IMR-90 (cell line): ENCODE results near the gene TMEM52. TPM values are rescaled to one million over a fixed set of nuclear protein-coding genes. Genes with fewer than 3 reads are reported as not detected.

Source experiments
- ATAC-seq: fragments of 200-7000 bp; cut with Tn5 transposase; 2 replicates; pipeline ENCODE4 v1.9.1; 2020; ENCODE audit warnings: low read depth, mild to moderate bottlenecking, moderate library complexity
- BruUV-seq: library from RNA; stranded (reverse); fragments of 400-500 nt; replicated peaks from 2 replicates; lab custom pipeline; 2021; lab: Mats Ljungman, UMichigan
- CTCF ChIA-PET: fragments of 300-600 bp; formaldehyde crosslinking; extraction: SDS; loops from one replicate; lab custom pipeline; 2021; ENCODE audit warnings: antibody characterized with exemption; lab: Yijun Ruan, JAX
- POLR2A ChIA-PET: fragments of 300-600 bp; sonication (Branson Sonifier 250); formaldehyde crosslinking; loops from one replicate; lab custom pipeline; 2022; ENCODE audit warnings: antibody characterized with exemption; ENCODE audit not compliant: unreplicated experiment; lab: Charles Lee
- DNase-seq: peaks from one replicate; pipeline ENCODE4 v3.0.0; 2013
- H2AFZ ChIP-seq: replicated peaks from 2 replicates; pipeline ENCODE3; 2013; ENCODE audit warnings: low read length, mild to moderate bottlenecking; ENCODE audit not compliant: poor library complexity
- H2AK5ac ChIP-seq: 2 replicates; pipeline ENCODE4 v1.6.1; 2013; ENCODE audit warnings: low read depth, low read length, inconsistent platforms
- H2AK9ac ChIP-seq: replicated peaks from 2 replicates; pipeline ENCODE3; 2013; ENCODE audit warnings: mild to moderate bottlenecking, low read depth, low read length, moderate library complexity; ENCODE audit not compliant: poor library complexity
- H2BK120ac ChIP-seq: 2 replicates; pipeline ENCODE4 v1.6.1; 2013; ENCODE audit warnings: low read depth, low read length, inconsistent platforms
- H2BK15ac ChIP-seq: 3 replicates; pipeline ENCODE4 v1.6.1; 2013; ENCODE audit warnings: low read depth, low read length, inconsistent platforms
- H2BK20ac ChIP-seq: 2 replicates; pipeline ENCODE4 v1.6.1; 2013; ENCODE audit warnings: low read depth, mild to moderate bottlenecking, inconsistent platforms, low read length, moderate library complexity
- H2BK5ac ChIP-seq: 2 replicates; pipeline ENCODE4 v1.6.1; 2013; ENCODE audit warnings: mild to moderate bottlenecking, low read depth, low read length, inconsistent platforms; ENCODE audit not compliant: poor library complexity, severe bottlenecking
- H3K14ac ChIP-seq: replicated peaks from 2 replicates; pipeline ENCODE4 v1.6.1; 2013; ENCODE audit warnings: low read depth, low read length, inconsistent platforms
- H3K18ac ChIP-seq: 2 replicates; pipeline ENCODE4 v1.6.1; 2013; ENCODE audit warnings: low read depth, low read length, control low read depth
- H3K23ac ChIP-seq: 2 replicates; pipeline ENCODE4 v1.6.1; 2013; ENCODE audit warnings: low read depth, low read length, inconsistent platforms
- H3K27ac ChIP-seq: 2 replicates; pipeline ENCODE4 v1.5.1; 2013; ENCODE audit warnings: mild to moderate bottlenecking, control low read depth, low read length; ENCODE audit not compliant: insufficient read depth
- H3K27me3 ChIP-seq: 2 replicates; pipeline ENCODE4 v1.6.1; 2013; ENCODE audit warnings: low read length; ENCODE audit not compliant: control insufficient read depth, insufficient read depth
- H3K36me3 ChIP-seq: 2 replicates; pipeline ENCODE4 v1.6.1; 2013; ENCODE audit warnings: low read length, mixed read lengths; ENCODE audit not compliant: control insufficient read depth, insufficient read depth
- H3K4ac ChIP-seq: 2 replicates; pipeline ENCODE4 v1.6.1; 2013; ENCODE audit warnings: low read depth, low read length, inconsistent platforms
- H3K4me1 ChIP-seq: 2 replicates; pipeline ENCODE4 v1.6.1; 2013; ENCODE audit warnings: low read length, mixed read lengths; ENCODE audit not compliant: control insufficient read depth, insufficient read depth
- H3K4me2 ChIP-seq: 2 replicates; pipeline ENCODE4 v1.6.1; 2013; ENCODE audit warnings: low read depth, mild to moderate bottlenecking, control low read depth, low read length, moderate library complexity
- H3K4me3 ChIP-seq: 2 replicates; pipeline ENCODE4 v1.5.1; 2013; ENCODE audit warnings: low read depth, mild to moderate bottlenecking, control low read depth, low read length, moderate library complexity; ENCODE audit not compliant: insufficient read depth
- H3K56ac ChIP-seq: 2 replicates; pipeline ENCODE4 v1.6.1; 2013; ENCODE audit warnings: low read length, inconsistent platforms; ENCODE audit not compliant: insufficient read depth; ENCODE audit errors: extremely low read depth
- H3K79me1 ChIP-seq, 2 experiments: 2 replicates each; pipeline ENCODE4 v1.6.1; 2013; ENCODE audit warnings: low read length in 2 of 2, inconsistent platforms in 1 of 2, low read depth in 1 of 2
- H3K9ac ChIP-seq: 2 replicates; pipeline ENCODE4 v1.6.1; 2013; ENCODE audit warnings: low read depth, low read length, control low read depth
- H3K9me1 ChIP-seq: 2 replicates; pipeline ENCODE4 v1.6.1; 2013; ENCODE audit warnings: low read length, inconsistent platforms; ENCODE audit not compliant: insufficient read depth
- H3K9me3 ChIP-seq: 2 replicates; pipeline ENCODE4 v1.6.1; 2013; ENCODE audit warnings: low read length; ENCODE audit not compliant: control insufficient read depth, insufficient read depth
- H4K20me1 ChIP-seq: 2 replicates; pipeline ENCODE4 v1.6.1; 2013; ENCODE audit warnings: low read length, inconsistent platforms; ENCODE audit not compliant: insufficient read depth
- H4K5ac ChIP-seq: 2 replicates; pipeline ENCODE4 v1.6.1; 2013; ENCODE audit warnings: mild to moderate bottlenecking, low read depth, low read length, control low read depth
- H4K8ac ChIP-seq, 2 experiments: 2 replicates each; pipeline ENCODE4 v1.6.1; 2013; ENCODE audit warnings: low read depth in 2 of 2, low read length in 2 of 2, control low read depth in 1 of 2, inconsistent platforms in 1 of 2
- H4K91ac ChIP-seq: 2 replicates; pipeline ENCODE4 v1.6.1; 2013; ENCODE audit warnings: low read depth, low read length, inconsistent platforms; ENCODE audit not compliant: insufficient read depth
- MAZ ChIP-seq: IDR thresholded peaks from 2 replicates; pipeline ENCODE4 v1.6.1; 2012; ENCODE audit warnings: low read depth, mild to moderate bottlenecking, low read length, improper control_type of control experiment, moderate library complexity, borderline replicate concordance
- MXI1 ChIP-seq: IDR thresholded peaks from 2 replicates; pipeline ENCODE4 v1.6.1; 2012; ENCODE audit warnings: low read depth, mild to moderate bottlenecking, low read length, moderate library complexity, borderline replicate concordance
- WGBS, 2 experiments: methylation state at CpG; one replicate each; pipeline versions ENCODE4 v1.1.5 to v1.1.7; 2013; ENCODE audit warnings: missing lambda C conversion rate in 2 of 2; ENCODE audit not compliant: insufficient read length in 1 of 2; ENCODE audit errors: extremely low coverage in 2 of 2; 5-methylcytosine and 5-hydroxymethylcytosine counted together
- dilution Hi-C: fragments of 300-500 bp; cut with HindIII; formaldehyde crosslinking; loops from one replicate; pipeline ENCODE4 v1.14.3; 2018; ENCODE audit warnings: low sequenced_read_pairs; ENCODE audit not compliant: unreplicated experiment
- in situ Hi-C: fragments of 300-500 bp; cut with MboI; formaldehyde crosslinking; loops from 3 replicates; pipeline ENCODE4 v1.14.3; 2019; ENCODE audit warnings: low sequenced_read_pairs, inconsistent platforms, mixed read lengths
- intact Hi-C: fragments of 100-400 bp; cut with micrococcal nuclease; formaldehyde crosslinking; loops from 2 replicates; pipeline ENCODE4 v1.10.0; 2022
- polyA plus RNA-seq, 3 experiments: library from polyadenylated mRNA; depleted of rRNA; stranded (reverse); fragments of >200 nt; gene quantifications; 2 replicates each; pipeline ENCODE4 v1.2.3, GENCODE V29; 2012; ENCODE audit warnings: low replicate concordance in 1 of 3
- total RNA-seq: library from RNA; depleted of rRNA; stranded (reverse); fragments of >200 nt; gene quantifications from 2 replicates; pipeline ENCODE4 v1.2.3, GENCODE V29; 2012
- TF ChIP-seq, protein P1 (sequence below): fragments of 150-350 bp; IDR thresholded peaks from 2 replicates; pipeline ENCODE4 v1.6.1; 2017; ENCODE audit warnings: mild to moderate bottlenecking, antibody characterized with exemption, low read length, low read depth

The TMEM52 gene
- total and polyA plus RNA-seq, 2 of the 4 experiments (the other 2 are of a cell fraction) = 0.54 to 1.3 TPM

DNA sequence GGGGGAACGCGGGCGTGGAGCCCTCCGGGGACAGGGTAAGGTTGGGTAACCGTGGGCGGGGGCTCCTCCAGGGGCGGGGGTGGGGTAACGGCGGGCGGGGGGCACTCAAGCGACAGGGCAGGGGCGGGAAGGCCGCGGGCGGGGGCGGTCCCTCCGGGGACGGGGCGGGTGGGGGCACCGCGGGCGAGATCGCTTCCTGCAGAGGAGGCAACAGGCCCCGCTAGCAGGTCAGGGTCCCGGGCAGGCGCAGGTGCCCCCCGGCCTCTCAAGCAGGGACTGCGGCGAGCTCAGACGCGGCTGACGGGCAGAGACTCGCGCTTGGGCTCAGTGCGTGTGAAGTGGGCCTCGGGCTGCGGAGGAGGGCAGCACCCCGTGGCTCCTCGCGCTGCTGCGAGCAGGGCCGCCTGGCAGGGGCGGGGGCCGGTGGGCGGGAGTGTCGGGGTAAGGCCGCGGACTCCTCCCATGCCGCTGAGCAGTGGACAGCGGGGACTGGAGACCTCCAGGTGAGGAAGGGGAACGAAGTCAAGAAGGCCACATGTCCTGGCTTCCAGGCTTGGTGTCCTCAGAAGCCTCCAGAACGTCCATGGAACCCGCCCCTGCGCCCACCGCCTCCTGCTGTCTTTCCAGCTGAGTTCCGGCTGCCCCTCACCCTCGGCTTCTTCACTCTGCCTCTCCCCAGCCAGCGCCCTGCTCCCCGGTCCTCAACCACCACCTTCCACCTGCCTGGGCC is 27.6 kb downstream of the TMEM52 start:
- H3K4me2 ChIP-seq = peak overlapping the region; percentile 98
- DNase-seq (peak; percentile 45), ATAC-seq (peak; percentile 66)
- CTCF ChIA-PET = interaction anchor here (1.6 kb wide), 1 partner anchor 15 kb away, joined by 6 read pairs; no protein-coding TSS in a partner anchor
- H3K9ac ChIP-seq = peak overlapping the region; percentile 89
- H4K20me1 ChIP-seq = peaks cover 35% of the 10 kb centered on the region
- no peak overlapping the region for H2BK15ac ChIP-seq
- H3K4me3 ChIP-seq = peak overlapping the region; percentile 92
- peak overlapping the region; percentile 95 for H3K4ac ChIP-seq
- peak overlapping the region; percentile 86 for H2AK5ac ChIP-seq
- H3K79me1 ChIP-seq = peaks cover 13 to 21% of the 10 kb centered on the region in 2 experiments
- no peak for TF ChIP-seq MXI1
- TF ChIP-seq, protein P1, sequence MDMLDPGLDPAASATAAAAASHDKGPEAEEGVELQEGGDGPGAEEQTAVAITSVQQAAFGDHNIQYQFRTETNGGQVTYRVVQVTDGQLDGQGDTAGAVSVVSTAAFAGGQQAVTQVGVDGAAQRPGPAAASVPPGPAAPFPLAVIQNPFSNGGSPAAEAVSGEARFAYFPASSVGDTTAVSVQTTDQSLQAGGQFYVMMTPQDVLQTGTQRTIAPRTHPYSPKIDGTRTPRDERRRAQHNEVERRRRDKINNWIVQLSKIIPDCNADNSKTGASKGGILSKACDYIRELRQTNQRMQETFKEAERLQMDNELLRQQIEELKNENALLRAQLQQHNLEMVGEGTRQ = peak; percentile 31; the same call in 1 of the 2 replicates
- peak; percentile 74 for TF ChIP-seq MAZ
- H3K27ac ChIP-seq = peak overlapping the region; percentile 96
- H4K91ac ChIP-seq = peak overlapping the region; percentile 87
- POLR2A ChIA-PET = interaction anchor here (0.6 kb wide), 1 partner anchor 14 kb away, joined by 4 read pairs; no protein-coding TSS in a partner anchor
- peaks cover 11% of the 10 kb centered on the region for H3K4me1 ChIP-seq
- H3K23ac ChIP-seq = peak overlapping the region; percentile 68; the same call in 1 of the 2 replicates
- no TSS peak for BruUV-seq
- H3K36me3 ChIP-seq = no peaks in the 10 kb centered on the region
- no peak overlapping the region for H2BK20ac ChIP-seq
- H3K14ac ChIP-seq = peak overlapping the region; percentile 71
- no peak overlapping the region for H3K56ac ChIP-seq
- WGBS, 2 experiments = 2% methylated on average over 39 of the region's 59 CpGs; no CpG with 5 or more reads in 1 of the 2 experiments
- no peaks in the 10 kb centered on the region for H3K27me3 ChIP-seq
- in situ Hi-C loops (no loop called here), dilution Hi-C loops (no loop called here), intact Hi-C loops (no loop called here)
- H2AFZ ChIP-seq = peak overlapping the region; percentile 95
- H2AK9ac ChIP-seq = peak overlapping the region; percentile 94
- H2BK120ac ChIP-seq = peak overlapping the region; percentile 49; the same call in 1 of the 2 replicates
- peak overlapping the region; percentile 56 for H3K18ac ChIP-seq
- peak overlapping the region; percentile 93 for H2BK5ac ChIP-seq
- H3K9me1 ChIP-seq = peaks cover 2% of the 10 kb centered on the region; the same call in 1 of the 2 replicates
- H4K8ac ChIP-seq = peak overlapping the region; percentile 70 to 96
- no peaks in the 10 kb centered on the region for H3K9me3 ChIP-seq
- peak overlapping the region; percentile 88 for H4K5ac ChIP-seq
